K562 (cell line): ENCODE results near the gene TCF3. TPM values are rescaled to one million over a fixed set of nuclear protein-coding genes. Genes with fewer than 3 reads are reported as not detected.

Source experiments
- JUN ChIP-seq, 2 experiments: sonication (generic) in 1 of 2; formaldehyde crosslinking in 1 of 2; IDR thresholded peaks; 2 replicates each; pipeline versions ENCODE4 v1.6.1 to v1.8.0; 2012 to 2022; ENCODE audit warnings: borderline replicate concordance in 2 of 2, mild to moderate bottlenecking in 2 of 2, improper control_type of control experiment in 1 of 2, low read depth in 1 of 2, low read length in 1 of 2, missing genetic modification reagents in 1 of 2
- RERE ChIP-seq: sonication (generic); formaldehyde crosslinking; IDR thresholded peaks from 2 replicates; pipeline ENCODE4 v1.8.0; 2023; ENCODE audit warnings: missing genetic modification reagents, mild to moderate bottlenecking, borderline replicate concordance
- REST ChIP-seq, 2 experiments: fragments of 450-650 bp; formaldehyde crosslinking in 1 of 2; IDR thresholded peaks; 2 replicates each; pipeline versions ENCODE4 v1.4.0 to v1.6.1; 2014 to 2020; ENCODE audit warnings: mild to moderate bottlenecking in 2 of 2, borderline replicate concordance in 1 of 2, low read depth in 1 of 2
- ZNF551 ChIP-seq: fragments of 250-450 bp; sonication (Bioruptor Pico); IDR thresholded peaks from 2 replicates; pipeline ENCODE4 v1.5.0; 2021; ENCODE audit warnings: mild to moderate bottlenecking, moderate library complexity
- ZNF57 ChIP-seq: fragments of 450-650 bp; formaldehyde crosslinking; IDR thresholded peaks from 2 replicates; pipeline ENCODE4 v1.4.0; 2020; ENCODE audit warnings: mild to moderate bottlenecking, moderate library complexity
- polyA plus RNA-seq, 8 experiments: library from polyadenylated mRNA; depleted of rRNA in 4 of 8; stranded (reverse) in 5 of 8; unstranded in 3 of 8; fragments of >200 nt; fragmentation: Nextera tagmentation in 2 of 8; fragmentation: Illumina TruSeq in 1 of 8; extraction: Ambion mirVana in 2 of 8; extraction: Trizol in 1 of 8; gene quantifications; 2 replicates each; pipeline versions ENCODE4 v1.2.1 to v1.2.3, GENCODE V29; 2011 to 2014; ENCODE audit warnings: inconsistent platforms in 1 of 8, missing spikeins in 1 of 8
- total RNA-seq, 7 experiments: library from RNA; depleted of rRNA in 6 of 7; stranded (reverse); fragments of >200 nt in 6 of 7; fragmentation: Illumina TruSeq in 2 of 7; extraction: Trizol in 2 of 7; gene quantifications; 2 replicates each; pipeline versions ENCODE4 v1.2.1 to v1.2.3, GENCODE V29; 2011 to 2021; ENCODE audit warnings: low replicate concordance in 1 of 7
- TF ChIP-seq, protein P1 (sequence below): fragments of 450-650 bp; IDR thresholded peaks from 2 replicates; pipeline ENCODE4 v1.6.1; 2017; ENCODE audit warnings: antibody characterized with exemption
- TF ChIP-seq, protein P2 (sequence below): fragments of 450-650 bp; IDR thresholded peaks from 2 replicates; pipeline ENCODE4 v1.6.1; 2016; ENCODE audit warnings: mild to moderate bottlenecking

TCF3 gene
- total and polyA plus RNA-seq, 9 of the 15 experiments (the other 6 are each of a cell fraction or from before 2014, with no cell fraction given): 5.6 to 259 (median 84.0) TPM

GRCh38 chr19:1591421-1592023 is 60.9 kb downstream of the TCF3 start (continued):
- no peak for TF ChIP-seq REST (IDR thresholded peaks at IDR 0.05; ENCODE audit: borderline replicate concordance)
- no peak for TF ChIP-seq REST (CRISPR knock-in tag; IDR thresholded peaks at IDR 0.05; ENCODE audit: low read depth)
- TF ChIP-seq JUN (IDR thresholded peaks at IDR 0.05; ENCODE audit: borderline replicate concordance, low read depth, low read length): no peak
- TF ChIP-seq JUN (CRISPR knock-in tag; IDR thresholded peaks at IDR 0.05; ENCODE audit: borderline replicate concordance): no peak
- TF ChIP-seq RERE (CRISPR knock-in tag): no peak
- TF ChIP-seq, protein P1, sequence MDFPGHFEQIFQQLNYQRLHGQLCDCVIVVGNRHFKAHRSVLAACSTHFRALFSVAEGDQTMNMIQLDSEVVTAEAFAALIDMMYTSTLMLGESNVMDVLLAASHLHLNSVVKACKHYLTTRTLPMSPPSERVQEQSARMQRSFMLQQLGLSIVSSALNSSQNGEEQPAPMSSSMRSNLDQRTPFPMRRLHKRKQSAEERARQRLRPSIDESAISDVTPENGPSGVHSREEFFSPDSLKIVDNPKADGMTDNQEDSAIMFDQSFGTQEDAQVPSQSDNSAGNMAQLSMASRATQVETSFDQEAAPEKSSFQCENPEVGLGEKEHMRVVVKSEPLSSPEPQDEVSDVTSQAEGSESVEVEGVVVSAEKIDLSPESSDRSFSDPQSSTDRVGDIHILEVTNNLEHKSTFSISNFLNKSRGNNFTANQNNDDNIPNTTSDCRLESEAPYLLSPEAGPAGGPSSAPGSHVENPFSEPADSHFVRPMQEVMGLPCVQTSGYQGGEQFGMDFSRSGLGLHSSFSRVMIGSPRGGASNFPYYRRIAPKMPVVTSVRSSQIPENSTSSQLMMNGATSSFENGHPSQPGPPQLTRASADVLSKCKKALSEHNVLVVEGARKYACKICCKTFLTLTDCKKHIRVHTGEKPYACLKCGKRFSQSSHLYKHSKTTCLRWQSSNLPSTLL: no peak
- TF ChIP-seq ZNF57 (CRISPR knock-in tag): no peak
- no peak for TF ChIP-seq ZNF551 (CRISPR knock-in tag)
- TF ChIP-seq, protein P2, sequence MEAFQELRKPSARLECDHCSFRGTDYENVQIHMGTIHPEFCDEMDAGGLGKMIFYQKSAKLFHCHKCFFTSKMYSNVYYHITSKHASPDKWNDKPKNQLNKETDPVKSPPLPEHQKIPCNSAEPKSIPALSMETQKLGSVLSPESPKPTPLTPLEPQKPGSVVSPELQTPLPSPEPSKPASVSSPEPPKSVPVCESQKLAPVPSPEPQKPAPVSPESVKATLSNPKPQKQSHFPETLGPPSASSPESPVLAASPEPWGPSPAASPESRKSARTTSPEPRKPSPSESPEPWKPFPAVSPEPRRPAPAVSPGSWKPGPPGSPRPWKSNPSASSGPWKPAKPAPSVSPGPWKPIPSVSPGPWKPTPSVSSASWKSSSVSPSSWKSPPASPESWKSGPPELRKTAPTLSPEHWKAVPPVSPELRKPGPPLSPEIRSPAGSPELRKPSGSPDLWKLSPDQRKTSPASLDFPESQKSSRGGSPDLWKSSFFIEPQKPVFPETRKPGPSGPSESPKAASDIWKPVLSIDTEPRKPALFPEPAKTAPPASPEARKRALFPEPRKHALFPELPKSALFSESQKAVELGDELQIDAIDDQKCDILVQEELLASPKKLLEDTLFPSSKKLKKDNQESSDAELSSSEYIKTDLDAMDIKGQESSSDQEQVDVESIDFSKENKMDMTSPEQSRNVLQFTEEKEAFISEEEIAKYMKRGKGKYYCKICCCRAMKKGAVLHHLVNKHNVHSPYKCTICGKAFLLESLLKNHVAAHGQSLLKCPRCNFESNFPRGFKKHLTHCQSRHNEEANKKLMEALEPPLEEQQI: no peak
